Measurements from ENCODE around the gene TMEM108. TPM values are rescaled to one million over a fixed set of nuclear protein-coding genes. Genes with fewer than 3 reads are reported as not detected.

The TMEM108 gene
- total RNA-seq, 4 donors from 2014 or later, result 2.6 to 9.2 (median 4.6) TPM

DNA sequence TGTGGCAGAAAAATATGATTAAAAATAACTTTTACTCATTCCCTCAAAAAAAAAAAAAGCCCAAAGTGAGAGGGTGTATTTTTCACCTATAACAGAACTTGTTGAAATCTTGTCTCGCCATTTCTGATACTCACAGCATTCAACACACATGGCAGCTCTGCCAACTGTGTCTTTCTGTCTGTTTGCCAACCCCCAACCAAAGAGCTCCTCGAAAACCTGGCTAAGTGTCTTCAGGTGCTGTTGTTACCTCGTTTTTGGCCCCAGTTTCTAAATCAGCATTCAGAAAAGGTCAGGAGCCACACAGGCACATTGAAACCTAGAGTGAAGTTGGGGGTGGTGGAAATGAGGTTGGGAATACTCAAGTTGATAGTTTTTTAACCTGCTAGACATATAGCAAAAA is 123.5 kb downstream of the TMEM108 start:
- H3K27ac ChIP-seq, result no peak overlapping the region
- intact Hi-C loops (cut with DNase I), result no loop called here
- TF ChIP-seq POLR2A (IDR thresholded peaks at IDR 0.05), result no peak
- TF ChIP-seq, protein P1, sequence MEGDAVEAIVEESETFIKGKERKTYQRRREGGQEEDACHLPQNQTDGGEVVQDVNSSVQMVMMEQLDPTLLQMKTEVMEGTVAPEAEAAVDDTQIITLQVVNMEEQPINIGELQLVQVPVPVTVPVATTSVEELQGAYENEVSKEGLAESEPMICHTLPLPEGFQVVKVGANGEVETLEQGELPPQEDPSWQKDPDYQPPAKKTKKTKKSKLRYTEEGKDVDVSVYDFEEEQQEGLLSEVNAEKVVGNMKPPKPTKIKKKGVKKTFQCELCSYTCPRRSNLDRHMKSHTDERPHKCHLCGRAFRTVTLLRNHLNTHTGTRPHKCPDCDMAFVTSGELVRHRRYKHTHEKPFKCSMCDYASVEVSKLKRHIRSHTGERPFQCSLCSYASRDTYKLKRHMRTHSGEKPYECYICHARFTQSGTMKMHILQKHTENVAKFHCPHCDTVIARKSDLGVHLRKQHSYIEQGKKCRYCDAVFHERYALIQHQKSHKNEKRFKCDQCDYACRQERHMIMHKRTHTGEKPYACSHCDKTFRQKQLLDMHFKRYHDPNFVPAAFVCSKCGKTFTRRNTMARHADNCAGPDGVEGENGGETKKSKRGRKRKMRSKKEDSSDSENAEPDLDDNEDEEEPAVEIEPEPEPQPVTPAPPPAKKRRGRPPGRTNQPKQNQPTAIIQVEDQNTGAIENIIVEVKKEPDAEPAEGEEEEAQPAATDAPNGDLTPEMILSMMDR (IDR thresholded peaks at IDR 0.05), result no peak
- no peaks in the 10 kb centered on the region for H3K9me3 ChIP-seq
- no peaks in the 10 kb centered on the region for H3K27me3 ChIP-seq
- H3K36me3 ChIP-seq, result no peaks in the 10 kb centered on the region
- H3K4me3 ChIP-seq (replicated peaks in 1 of 3), result no peak overlapping the region
- DNase-seq, result peak; percentile 72
- H3K4me1 ChIP-seq, result peaks cover 0 to 6% of the 10 kb centered on the region in 2 donors
- WGBS, 2 donors, result 30 to 32% methylated on average over 3 of the region's 3 CpGs

DNA sequence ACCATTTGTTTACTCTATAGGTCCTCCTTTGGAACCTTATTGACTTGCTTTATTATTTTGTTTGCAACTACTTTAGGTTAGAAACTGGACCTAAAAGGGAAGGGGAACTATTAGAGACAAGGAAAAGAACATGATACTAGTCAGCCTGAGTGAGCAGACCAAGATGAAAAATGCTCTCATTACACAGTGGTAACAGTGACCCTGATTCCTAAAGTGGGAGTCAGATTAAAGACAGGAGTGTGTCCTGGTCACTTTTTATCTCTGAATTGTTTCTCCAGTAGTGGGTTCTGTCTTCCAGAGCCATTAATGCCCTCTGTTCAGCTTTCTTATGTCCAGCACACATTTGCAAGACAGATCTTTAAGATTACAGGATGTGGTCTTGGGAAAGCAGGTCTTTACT is 124.1 kb downstream of the TMEM108 start:
- no peak for DNase-seq
- Histone ChIP-seq H3K36me3 (no peaks in the 10 kb centered on the region), H3K27me3 (no peaks in the 10 kb centered on the region), H3K4me1 (peaks cover 0 to 6% of the 10 kb centered on the region in 2 donors), H3K4me3 (replicated peaks in 1 of 3) (no peak overlapping the region), H3K27ac (no peak overlapping the region), H3K9me3 (no peaks in the 10 kb centered on the region)
- intact Hi-C loops (cut with DNase I), result no loop called here
- TF ChIP-seq POLR2A (IDR thresholded peaks at IDR 0.05), result no peak
- TF ChIP-seq, protein P1 (IDR thresholded peaks at IDR 0.05), result no peak

DNA sequence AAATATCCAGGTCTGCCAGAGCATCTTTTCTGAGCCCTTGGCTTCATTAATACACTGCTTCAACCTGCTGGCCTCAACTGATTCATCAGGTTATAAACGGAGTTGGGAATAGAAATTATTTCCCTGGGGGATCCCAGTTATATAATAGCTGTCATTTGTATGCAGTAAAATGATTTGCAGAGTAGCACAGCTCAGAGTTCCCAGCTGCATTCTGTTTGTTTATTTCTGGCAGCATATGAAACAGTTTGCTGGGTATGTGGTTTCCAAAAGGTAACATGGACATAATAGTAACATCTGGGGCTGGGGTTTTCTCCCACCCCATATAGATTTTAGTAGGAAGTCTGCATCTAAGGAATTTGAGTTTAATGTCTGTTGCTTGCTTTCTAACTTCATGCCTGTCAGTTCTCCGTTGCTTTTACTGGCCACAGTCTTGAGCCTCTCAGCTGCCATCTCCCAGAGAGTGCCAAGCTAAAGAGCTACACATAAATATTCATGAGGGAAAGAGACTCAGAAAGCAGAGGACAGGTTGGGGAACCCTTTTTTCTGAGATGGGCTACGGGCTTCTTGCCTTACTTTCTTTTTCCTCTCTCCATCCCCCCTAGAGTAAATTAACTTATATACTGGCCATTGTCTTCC is 124.6 kb downstream of the TMEM108 start:
- H3K9me3 ChIP-seq, result no peaks in the 10 kb centered on the region
- no peak overlapping the region for H3K27ac ChIP-seq
- no peaks in the 10 kb centered on the region for H3K36me3 ChIP-seq
- DNase-seq, result no peak
- no peak overlapping the region for H3K4me3 ChIP-seq (replicated peaks in 1 of 3)
- intact Hi-C loops (cut with DNase I), result no loop called here
- no peaks in the 10 kb centered on the region for H3K27me3 ChIP-seq
- TF ChIP-seq, protein P1 (IDR thresholded peaks at IDR 0.05), result no peak
- no peak for TF ChIP-seq POLR2A (IDR thresholded peaks at IDR 0.05)
- peaks cover 0 to 6% of the 10 kb centered on the region in 2 donors for H3K4me1 ChIP-seq
- 74 to 82% methylated on average over 3 of the region's 3 CpGs for WGBS, 2 donors

DNA sequence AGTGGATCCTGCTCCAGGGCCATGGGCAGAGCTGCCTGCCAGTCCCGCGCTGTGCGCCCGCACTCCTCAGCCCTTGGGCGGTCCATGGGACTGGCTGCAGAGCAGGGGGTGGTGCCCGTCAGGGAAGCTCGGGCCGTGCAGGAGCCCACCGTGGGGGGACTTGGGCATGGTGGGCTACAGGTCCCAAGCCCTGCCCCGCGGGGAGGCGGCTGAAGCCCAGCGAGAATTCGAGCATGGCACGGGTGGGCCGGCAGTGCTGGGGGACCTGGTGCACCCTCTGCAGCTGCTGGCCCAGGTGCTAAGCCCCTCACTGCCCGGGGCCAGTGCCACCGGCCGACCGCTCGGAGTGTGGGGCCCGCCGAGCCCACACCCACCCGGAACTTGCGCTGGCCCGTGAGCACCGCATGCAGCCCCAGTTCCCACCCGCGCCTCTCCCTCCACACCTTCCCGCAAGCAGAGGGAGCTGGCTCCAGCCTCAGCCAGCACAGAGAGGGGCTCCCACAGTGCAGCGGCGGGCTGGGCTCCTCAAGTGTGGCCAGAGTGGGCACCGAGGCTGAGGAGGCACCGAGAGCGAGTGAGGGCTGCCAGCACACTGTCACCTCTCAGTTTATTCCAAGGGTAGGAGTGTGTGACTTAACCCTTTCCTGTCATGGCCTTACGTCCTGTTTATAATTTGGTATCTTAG is 129.3 kb downstream of the TMEM108 start:
- intact Hi-C loops (cut with DNase I), result no loop called here
- DNase-seq, result no peak
- WGBS, 2 donors, result 96 to 99% methylated on average over 9 to 23 of the region's 36 CpGs
- no peak overlapping the region for H3K27ac ChIP-seq
- peaks cover 0 to under 1% of the 10 kb centered on the region in 2 donors for H3K4me1 ChIP-seq
- no peaks in the 10 kb centered on the region for H3K27me3 ChIP-seq
- no peaks in the 10 kb centered on the region for H3K9me3 ChIP-seq
- H3K4me3 ChIP-seq (replicated peaks in 1 of 3), result no peak overlapping the region
- no peak for TF ChIP-seq POLR2A (IDR thresholded peaks at IDR 0.05)
- TF ChIP-seq, protein P1 (IDR thresholded peaks at IDR 0.05), result no peak
- H3K36me3 ChIP-seq, result no peaks in the 10 kb centered on the region

DNA sequence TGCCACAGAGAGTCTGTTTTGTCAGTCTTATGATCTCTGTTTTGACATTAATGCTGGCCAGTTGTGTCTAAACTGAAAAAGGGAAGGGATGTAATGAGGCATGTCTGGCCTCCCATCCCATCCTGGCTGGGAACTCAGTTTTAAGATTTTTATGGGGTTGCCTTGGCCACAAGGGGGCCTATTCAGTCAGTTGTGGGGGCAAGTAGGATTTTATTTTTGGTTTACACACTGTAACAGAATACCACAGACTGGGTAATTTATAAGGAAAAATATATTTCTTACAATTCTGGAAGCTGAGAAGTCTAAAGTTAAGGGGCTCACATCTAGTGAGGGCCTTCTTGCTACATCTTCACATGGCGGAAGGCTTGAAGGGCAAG is 129.8 kb downstream of the TMEM108 start:
- H3K27ac ChIP-seq, result no peak overlapping the region
- H3K36me3 ChIP-seq, result no peaks in the 10 kb centered on the region
- intact Hi-C loops (cut with DNase I), result no loop called here

More for the DNA sequence above, 129.8 kb downstream of the TMEM108 start:
- Histone ChIP-seq H3K4me1 (no peaks in the 10 kb centered on the region), H3K4me3 (replicated peaks in 1 of 3) (no peak overlapping the region), H3K27me3 (no peaks in the 10 kb centered on the region), H3K9me3 (no peaks in the 10 kb centered on the region)
- DNase-seq, result no peak
- no peak for TF ChIP-seq POLR2A (IDR thresholded peaks at IDR 0.05)
- TF ChIP-seq, protein P1 (IDR thresholded peaks at IDR 0.05), result no peak
- 100% methylated on average over 1 of the region's 1 CpG for WGBS, 2 donors

Measured in thyroid gland (tissue), 4 donors.